Breast epithelium (tissue), 3 donors: Measurements from ENCODE around the gene CDCP1.

ENCODE experiments used
- POLR2A ChIP-seq: fragments of 450-650 bp; IDR thresholded peaks from one replicate; pipeline ENCODE4 v1.6.1; 2016; ENCODE audit warnings: antibody characterized with exemption, mild to moderate bottlenecking, moderate library complexity
- POLR2AphosphoS5 ChIP-seq, 3 donors: sonication (generic); formaldehyde crosslinking; IDR thresholded peaks; one replicate each; pipeline ENCODE4 v1.6.1; 2017; ENCODE audit warnings: antibody characterized with exemption in 3 of 3
- TF ChIP-seq, protein P1 (sequence below), 3 donors: fragments of 450-650 bp; IDR thresholded peaks; one replicate each; pipeline ENCODE4 v1.5.1; 2016 to 2017; ENCODE audit warnings: antibody characterized with exemption in 3 of 3, mild to moderate bottlenecking in 3 of 3, moderate library complexity in 3 of 3

DNA sequence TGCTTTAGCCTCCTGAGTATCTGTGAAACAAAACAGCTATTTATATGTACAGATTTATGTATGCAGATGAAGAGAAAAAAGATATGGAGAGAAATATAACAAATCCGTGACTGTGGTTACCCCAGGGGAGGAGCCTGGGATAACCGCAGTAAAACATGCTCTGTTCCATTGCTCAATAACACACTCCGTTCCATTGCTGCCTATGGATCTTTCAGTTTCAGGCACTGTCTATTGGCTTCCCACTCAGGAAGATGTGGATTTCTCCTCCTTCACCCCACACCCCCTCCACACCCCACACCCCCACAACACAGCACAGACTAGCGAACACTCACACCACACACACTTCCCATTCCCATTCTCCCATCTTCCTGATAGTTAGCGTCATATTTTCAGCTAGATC is 47.9 kb downstream of the CDCP1 start:
- TF ChIP-seq, protein P1, sequence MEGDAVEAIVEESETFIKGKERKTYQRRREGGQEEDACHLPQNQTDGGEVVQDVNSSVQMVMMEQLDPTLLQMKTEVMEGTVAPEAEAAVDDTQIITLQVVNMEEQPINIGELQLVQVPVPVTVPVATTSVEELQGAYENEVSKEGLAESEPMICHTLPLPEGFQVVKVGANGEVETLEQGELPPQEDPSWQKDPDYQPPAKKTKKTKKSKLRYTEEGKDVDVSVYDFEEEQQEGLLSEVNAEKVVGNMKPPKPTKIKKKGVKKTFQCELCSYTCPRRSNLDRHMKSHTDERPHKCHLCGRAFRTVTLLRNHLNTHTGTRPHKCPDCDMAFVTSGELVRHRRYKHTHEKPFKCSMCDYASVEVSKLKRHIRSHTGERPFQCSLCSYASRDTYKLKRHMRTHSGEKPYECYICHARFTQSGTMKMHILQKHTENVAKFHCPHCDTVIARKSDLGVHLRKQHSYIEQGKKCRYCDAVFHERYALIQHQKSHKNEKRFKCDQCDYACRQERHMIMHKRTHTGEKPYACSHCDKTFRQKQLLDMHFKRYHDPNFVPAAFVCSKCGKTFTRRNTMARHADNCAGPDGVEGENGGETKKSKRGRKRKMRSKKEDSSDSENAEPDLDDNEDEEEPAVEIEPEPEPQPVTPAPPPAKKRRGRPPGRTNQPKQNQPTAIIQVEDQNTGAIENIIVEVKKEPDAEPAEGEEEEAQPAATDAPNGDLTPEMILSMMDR (IDR thresholded peaks at IDR 0.05), result no peak
- TF ChIP-seq POLR2A, result no peak
- TF ChIP-seq POLR2AphosphoS5 (IDR thresholded peaks at IDR 0.05), result no peak
